ENCODE results near the gene S1PR2. TPM values are rescaled to one million over a fixed set of nuclear protein-coding genes. Genes with fewer than 3 reads are reported as not detected.

Gene S1PR2, protein sequence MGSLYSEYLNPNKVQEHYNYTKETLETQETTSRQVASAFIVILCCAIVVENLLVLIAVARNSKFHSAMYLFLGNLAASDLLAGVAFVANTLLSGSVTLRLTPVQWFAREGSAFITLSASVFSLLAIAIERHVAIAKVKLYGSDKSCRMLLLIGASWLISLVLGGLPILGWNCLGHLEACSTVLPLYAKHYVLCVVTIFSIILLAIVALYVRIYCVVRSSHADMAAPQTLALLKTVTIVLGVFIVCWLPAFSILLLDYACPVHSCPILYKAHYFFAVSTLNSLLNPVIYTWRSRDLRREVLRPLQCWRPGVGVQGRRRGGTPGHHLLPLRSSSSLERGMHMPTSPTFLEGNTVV
- 20.2 and 22.2 TPM in 2 replicates for polyA plus RNA-seq (2013)

DNA sequence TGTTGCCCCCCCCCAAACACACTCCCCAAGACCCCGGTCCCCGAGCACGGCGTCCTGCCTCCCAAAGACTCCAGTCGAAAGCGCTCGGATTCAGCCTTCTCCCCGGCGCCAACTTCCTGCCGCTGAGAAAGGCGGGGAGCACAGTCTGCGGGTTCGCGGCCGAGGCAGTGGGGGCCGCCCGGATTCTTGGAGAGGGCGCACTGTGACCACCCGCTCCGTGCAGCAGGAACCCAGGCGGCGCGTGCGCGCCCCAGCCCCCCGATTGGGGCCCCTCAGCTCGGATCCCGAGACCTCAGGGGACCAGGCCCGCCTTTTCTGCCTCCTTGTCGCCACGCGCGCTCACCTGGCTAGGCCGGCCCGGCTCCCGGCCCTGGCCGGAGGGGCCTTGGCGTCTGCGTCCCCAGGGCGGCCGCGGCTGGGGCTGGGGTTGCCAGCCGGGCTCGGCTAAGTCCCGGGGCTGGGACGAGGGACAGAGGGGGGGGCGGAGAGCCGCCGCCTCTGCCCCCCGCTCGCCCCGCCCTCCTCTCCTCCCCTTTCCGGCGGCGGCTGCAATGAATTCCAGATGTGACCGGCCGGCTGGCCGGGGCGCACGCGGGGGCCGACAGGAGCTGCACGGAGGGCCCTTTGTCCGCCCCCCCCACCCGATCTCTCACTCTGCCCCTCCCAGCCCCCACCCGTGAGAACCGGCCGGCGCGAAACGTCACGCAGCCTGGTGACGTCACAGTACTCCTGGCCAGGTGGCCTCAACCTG lies at the start of gene S1PR2:
TSS of gene S1PR2 (minus strand) at position 471 of the 751 bp plus-strand sequence. CDS start 6,426 bp downstream, outside the sequence.
- Histone ChIP-seq H2AFZ (ENCODE audit: insufficient read depth, low read length, poor library complexity) (peak within 1 kb of the TSS; percentile 57), H3K27me3 (ENCODE audit: insufficient read depth, low read length) (no peaks in the 10 kb centered on the region), H3K4ac (ENCODE audit: low read depth, low read length) (peak within 1 kb of the TSS; percentile 35), H3K27ac (ENCODE audit: low read depth, low read length) (peak within 1 kb of the TSS; percentile 81), H3K79me1 (ENCODE audit: low read length) (peaks cover 10% of the 10 kb centered on the region), H2AK5ac (ENCODE audit: low read length) (peak within 1 kb of the TSS; percentile 93), H3K4me3 (ENCODE audit: low read depth, low read length) (peak within 1 kb of the TSS; percentile 90), H2BK120ac (ENCODE audit: insufficient read depth, low read length, poor library complexity) (peak within 1 kb of the TSS; percentile 95), H2BK5ac (ENCODE audit: low read depth, low read length, poor library complexity) (peak within 1 kb of the TSS; percentile 68), H3K4me2 (ENCODE audit: low read length) (peak within 1 kb of the TSS; percentile 95), H3K23ac (ENCODE audit: low read length) (no peak within 1 kb of the TSS), H3K9ac (ENCODE audit: low read length) (peak within 1 kb of the TSS; percentile 95), H2BK12ac (ENCODE audit: low read length) (peak within 1 kb of the TSS; percentile 79), H3K9me3 (ENCODE audit: insufficient read depth, low read depth, low read length) (no peaks in the 10 kb centered on the region), H3K14ac (ENCODE audit: low read length) (peak within 1 kb of the TSS; percentile 94), H3K18ac (ENCODE audit: low read length) (peak within 1 kb of the TSS; percentile 83), H4K91ac (ENCODE audit: low read depth, low read length) (peak within 1 kb of the TSS; percentile 93), H3K4me1 (ENCODE audit: control insufficient read depth in 1 of 2, insufficient read depth in 2 of 2, low read length in 2 of 2) (peaks cover 21 to 29% of the 10 kb centered on the region in 2 experiments), H4K8ac (ENCODE audit: low read depth, low read length) (peak within 1 kb of the TSS; percentile 93), H3K79me2 (ENCODE audit: control insufficient read depth, insufficient read depth, low read length, poor library complexity) (peaks cover 10% of the 10 kb centered on the region), H4K12ac (ENCODE audit: low read depth, low read length) (peak within 1 kb of the TSS; percentile 88), H3K36me3 (ENCODE audit: control insufficient read depth in 1 of 2, insufficient read depth in 2 of 2, low read length in 2 of 2) (peaks cover 0 to 5% of the 10 kb centered on the region in 2 experiments)
- DNase-seq: peak; percentile 80 to 89
- WGBS (ENCODE audit: extremely low coverage, insufficient coverage, insufficient read length): no CpG with 5 or more reads among the region's 73 CpGs

DNA sequence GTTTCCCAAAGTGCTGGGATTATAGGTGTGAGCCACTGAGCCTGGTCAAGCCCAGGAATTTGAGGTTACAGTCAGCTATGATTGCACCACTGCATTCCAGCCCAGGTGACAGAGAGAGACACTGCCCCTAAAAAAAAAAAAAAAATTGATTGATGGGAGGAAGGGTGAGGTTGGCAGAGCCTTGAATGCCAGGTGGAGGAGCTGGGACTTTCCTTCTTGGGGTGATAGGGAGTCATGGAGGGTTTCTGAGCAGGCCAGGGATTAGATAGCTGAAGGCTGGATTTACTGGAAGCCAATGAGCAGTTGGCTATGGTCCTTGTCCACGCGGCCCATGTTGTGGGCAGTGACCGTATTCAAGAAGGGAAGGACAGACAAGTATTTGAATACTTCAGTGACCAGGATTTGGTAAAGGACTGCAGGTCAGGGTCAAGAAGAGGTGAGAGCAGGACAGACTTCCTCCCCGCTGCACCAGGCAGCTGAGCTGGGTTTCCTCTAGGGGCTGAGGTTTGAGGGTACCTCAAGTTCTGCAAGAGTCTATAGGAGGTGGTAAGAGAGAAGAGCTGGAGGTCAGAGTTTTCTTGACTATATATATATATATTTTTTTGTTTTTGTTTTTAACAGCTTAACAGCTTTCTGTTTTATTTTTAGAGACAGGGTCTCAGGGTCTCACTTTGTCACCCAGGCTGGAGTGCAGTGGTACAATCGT lies 48.8 kb upstream of the S1PR2 start:
- no peaks in the 10 kb centered on the region for H3K4me1 ChIP-seq (ENCODE audit: control insufficient read depth in 1 of 2, insufficient read depth in 2 of 2, low read length in 2 of 2)
- H2BK120ac ChIP-seq (ENCODE audit: insufficient read depth, low read length, poor library complexity): no peak overlapping the region
- H3K27ac ChIP-seq (ENCODE audit: low read depth, low read length): no peak overlapping the region
- no peak overlapping the region for H4K91ac ChIP-seq (ENCODE audit: low read depth, low read length)
- H4K12ac ChIP-seq (ENCODE audit: low read depth, low read length): no peak overlapping the region
- H3K79me2 ChIP-seq (ENCODE audit: control insufficient read depth, insufficient read depth, low read length, poor library complexity): no peaks in the 10 kb centered on the region
- no CpG with 5 or more reads among the region's 5 CpGs for WGBS (ENCODE audit: extremely low coverage, insufficient coverage, insufficient read length)
- no peak overlapping the region for H3K14ac ChIP-seq (ENCODE audit: low read length)
- no peak overlapping the region for H3K4me3 ChIP-seq (ENCODE audit: low read depth, low read length)
- H4K8ac ChIP-seq (ENCODE audit: low read depth, low read length): no peak overlapping the region
- H2AFZ ChIP-seq (ENCODE audit: insufficient read depth, low read length, poor library complexity): no peak overlapping the region
- H3K4ac ChIP-seq (ENCODE audit: low read depth, low read length): no peak overlapping the region
- no peaks in the 10 kb centered on the region for H3K36me3 ChIP-seq (ENCODE audit: control insufficient read depth in 1 of 2, insufficient read depth in 2 of 2, low read length in 2 of 2)
- H3K4me2 ChIP-seq (ENCODE audit: low read length): no peak overlapping the region
- no peak overlapping the region for H2BK12ac ChIP-seq (ENCODE audit: low read length)
- H2BK5ac ChIP-seq (ENCODE audit: low read depth, low read length, poor library complexity): no peak overlapping the region
- no peak overlapping the region for H3K18ac ChIP-seq (ENCODE audit: low read length)
- H3K9ac ChIP-seq (ENCODE audit: low read length): no peak overlapping the region
- DNase-seq: no peak
- peak overlapping the region; percentile 40 for H3K23ac ChIP-seq (ENCODE audit: low read length)
- H3K79me1 ChIP-seq (ENCODE audit: low read length): no peaks in the 10 kb centered on the region
- no peaks in the 10 kb centered on the region for H3K27me3 ChIP-seq (ENCODE audit: insufficient read depth, low read length)
- H2AK5ac ChIP-seq (ENCODE audit: low read length): no peak overlapping the region
- peaks cover 2% of the 10 kb centered on the region for H3K9me3 ChIP-seq (ENCODE audit: insufficient read depth, low read depth, low read length)

DNA sequence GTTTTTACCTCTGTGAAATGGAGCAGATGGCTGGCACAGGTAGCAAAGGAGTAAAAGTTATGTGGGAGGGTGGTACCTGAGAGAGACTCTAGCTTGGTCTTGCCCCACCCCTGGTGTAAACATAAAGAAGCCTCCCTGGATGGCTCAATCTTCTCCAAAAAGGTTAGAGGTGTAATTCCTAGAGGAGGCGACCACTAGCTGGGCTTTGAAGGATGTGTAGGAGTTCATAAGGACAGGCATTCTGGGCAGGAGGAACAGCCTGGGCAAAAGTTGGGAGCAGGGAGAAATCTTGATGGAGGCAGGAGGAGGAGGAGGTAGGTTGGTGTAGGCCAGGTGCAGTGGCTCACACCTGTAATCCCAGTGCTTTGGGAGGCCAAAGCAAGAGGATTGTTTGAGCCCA lies 47.8 kb upstream of the S1PR2 start:
- Histone ChIP-seq H4K8ac (ENCODE audit: low read depth, low read length) (no peak overlapping the region), H2BK120ac (ENCODE audit: insufficient read depth, low read length, poor library complexity) (no peak overlapping the region), H3K27ac (ENCODE audit: low read depth, low read length) (no peak overlapping the region), H3K9me3 (ENCODE audit: insufficient read depth, low read depth, low read length) (peaks cover 2% of the 10 kb centered on the region), H3K14ac (ENCODE audit: low read length) (no peak overlapping the region), H2BK12ac (ENCODE audit: low read length) (no peak overlapping the region), H3K4me1 (ENCODE audit: control insufficient read depth in 1 of 2, insufficient read depth in 2 of 2, low read length in 2 of 2) (no peaks in the 10 kb centered on the region), H3K4me2 (ENCODE audit: low read length) (no peak overlapping the region), H3K9ac (ENCODE audit: low read length) (no peak overlapping the region), H3K79me1 (ENCODE audit: low read length) (no peaks in the 10 kb centered on the region), H3K79me2 (ENCODE audit: control insufficient read depth, insufficient read depth, low read length, poor library complexity) (no peaks in the 10 kb centered on the region), H2AK5ac (ENCODE audit: low read length) (no peak overlapping the region), H3K4ac (ENCODE audit: low read depth, low read length) (no peak overlapping the region), H3K27me3 (ENCODE audit: insufficient read depth, low read length) (no peaks in the 10 kb centered on the region), H4K91ac (ENCODE audit: low read depth, low read length) (no peak overlapping the region), H3K23ac (ENCODE audit: low read length) (no peak overlapping the region), H4K12ac (ENCODE audit: low read depth, low read length) (no peak overlapping the region), H3K36me3 (ENCODE audit: control insufficient read depth in 1 of 2, insufficient read depth in 2 of 2, low read length in 2 of 2) (no peaks in the 10 kb centered on the region), H3K18ac (ENCODE audit: low read length) (no peak overlapping the region), H2BK5ac (ENCODE audit: low read depth, low read length, poor library complexity) (no peak overlapping the region), H3K4me3 (ENCODE audit: low read depth, low read length) (no peak overlapping the region), H2AFZ (ENCODE audit: insufficient read depth, low read length, poor library complexity) (no peak overlapping the region)
- no peak for DNase-seq
- no CpG with 5 or more reads among the region's 1 CpG for WGBS (ENCODE audit: extremely low coverage, insufficient coverage, insufficient read length)

DNA sequence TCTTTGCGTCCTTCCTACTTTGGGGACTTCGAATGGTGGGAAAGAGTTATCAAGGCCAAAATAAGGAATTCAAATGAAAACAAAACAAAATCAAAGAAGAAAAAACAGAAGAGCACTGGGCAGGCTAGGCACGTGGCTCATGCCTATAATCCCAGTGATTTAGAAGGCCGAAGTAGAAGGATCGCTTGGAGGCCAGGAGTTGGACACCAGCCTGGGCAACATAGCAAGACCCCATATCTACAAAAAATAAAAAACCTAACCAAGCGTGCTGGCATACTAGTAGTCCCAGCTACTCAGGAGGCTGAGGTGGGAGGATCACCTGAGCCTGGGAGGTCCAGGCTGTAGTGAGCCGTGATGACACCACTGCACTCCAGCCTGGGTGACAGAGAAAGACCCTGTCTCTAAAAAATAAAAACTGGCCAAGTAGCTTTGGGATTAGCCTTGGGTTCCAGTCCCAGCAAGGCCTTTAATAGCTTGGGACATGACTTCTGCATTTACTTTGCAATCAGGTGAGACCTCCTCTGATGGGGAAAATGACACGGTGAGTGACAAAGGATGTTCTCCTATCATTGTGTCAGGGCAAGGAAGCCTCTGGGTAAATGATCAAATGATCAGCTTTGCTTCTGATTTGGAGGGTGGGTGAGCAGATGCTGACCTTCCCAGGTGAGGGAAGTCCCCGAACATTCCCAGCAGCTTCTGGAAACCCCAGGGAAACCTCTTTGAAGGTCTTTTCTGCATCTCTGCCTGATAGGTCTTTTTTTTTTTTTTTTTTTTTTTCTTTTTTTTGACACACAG lies 46.9 kb upstream of the S1PR2 start:
- Histone ChIP-seq H3K14ac (ENCODE audit: low read length) (no peak overlapping the region), H3K4me1 (ENCODE audit: control insufficient read depth in 1 of 2, insufficient read depth in 2 of 2, low read length in 2 of 2) (no peaks in the 10 kb centered on the region)
- no CpG with 5 or more reads among the region's 9 CpGs for WGBS (ENCODE audit: extremely low coverage, insufficient coverage, insufficient read length)

More for the DNA sequence above, 46.9 kb upstream of the S1PR2 start:
- no peak overlapping the region for H3K23ac ChIP-seq (ENCODE audit: low read length)
- no peak overlapping the region for H3K18ac ChIP-seq (ENCODE audit: low read length)
- H3K79me2 ChIP-seq (ENCODE audit: control insufficient read depth, insufficient read depth, low read length, poor library complexity): no peaks in the 10 kb centered on the region
- H4K12ac ChIP-seq (ENCODE audit: low read depth, low read length): no peak overlapping the region
- H2BK5ac ChIP-seq (ENCODE audit: low read depth, low read length, poor library complexity): no peak overlapping the region
- no peak overlapping the region for H2BK12ac ChIP-seq (ENCODE audit: low read length)
- no peaks in the 10 kb centered on the region for H3K36me3 ChIP-seq (ENCODE audit: control insufficient read depth in 1 of 2, insufficient read depth in 2 of 2, low read length in 2 of 2)
- H2AFZ ChIP-seq (ENCODE audit: insufficient read depth, low read length, poor library complexity): no peak overlapping the region
- no peak overlapping the region for H3K27ac ChIP-seq (ENCODE audit: low read depth, low read length)
- DNase-seq: no peak
- H3K4me3 ChIP-seq (ENCODE audit: low read depth, low read length): no peak overlapping the region
- no peaks in the 10 kb centered on the region for H3K9me3 ChIP-seq (ENCODE audit: insufficient read depth, low read depth, low read length)
- no peak overlapping the region for H4K8ac ChIP-seq (ENCODE audit: low read depth, low read length)
- no peak overlapping the region for H3K4me2 ChIP-seq (ENCODE audit: low read length)
- H2AK5ac ChIP-seq (ENCODE audit: low read length): no peak overlapping the region
- H2BK120ac ChIP-seq (ENCODE audit: insufficient read depth, low read length, poor library complexity): no peak overlapping the region
- no peak overlapping the region for H3K9ac ChIP-seq (ENCODE audit: low read length)
- no peaks in the 10 kb centered on the region for H3K27me3 ChIP-seq (ENCODE audit: insufficient read depth, low read length)
- no peak overlapping the region for H4K91ac ChIP-seq (ENCODE audit: low read depth, low read length)
- H3K79me1 ChIP-seq (ENCODE audit: low read length): no peaks in the 10 kb centered on the region
- H3K4ac ChIP-seq (ENCODE audit: low read depth, low read length): no peak overlapping the region

All from trophoblast cell (in vitro differentiated cells and primary cell).